Kidney epithelial cell (primary cell): Measurements from ENCODE around the gene CCNF. TPM values are rescaled to one million over a fixed set of nuclear protein-coding genes. Genes with fewer than 3 reads are reported as not detected.

Experiments used
- DNase-seq: peaks from one replicate; pipeline ENCODE4 v3.0.0-alpha.2; 2010; ENCODE audit warnings: low read depth
- H3K27me3 ChIP-seq: 2 replicates; pipeline ENCODE4 v1.6.0; 2011; ENCODE audit warnings: low read length; ENCODE audit not compliant: control insufficient read depth, insufficient read depth
- H3K36me3 ChIP-seq: 2 replicates; pipeline ENCODE4 v1.5.1; 2011; ENCODE audit warnings: low read length; ENCODE audit not compliant: control insufficient read depth, insufficient read depth
- H3K4me3 ChIP-seq: 2 replicates; pipeline ENCODE4 v1.5.1; 2011; ENCODE audit warnings: low read depth, mild to moderate bottlenecking, control low read depth, low read length
- total RNA-seq: library from RNA; depleted of rRNA; stranded (reverse); fragments of >200 nt; gene quantifications from 2 replicates; pipeline ENCODE4 v1.2.3, GENCODE V29; 2015
- TF ChIP-seq, protein P1 (sequence below): IDR thresholded peaks from 2 replicates; pipeline ENCODE4 v1.5.1; 2011; ENCODE audit warnings: mild to moderate bottlenecking, moderate library complexity, low read length, control low read depth, inconsistent platforms; ENCODE audit not compliant: insufficient read depth, poor library complexity, severe bottlenecking

The CCNF gene
- total RNA-seq, 1 donor from 2014 or later, result 7.4 TPM

DNA sequence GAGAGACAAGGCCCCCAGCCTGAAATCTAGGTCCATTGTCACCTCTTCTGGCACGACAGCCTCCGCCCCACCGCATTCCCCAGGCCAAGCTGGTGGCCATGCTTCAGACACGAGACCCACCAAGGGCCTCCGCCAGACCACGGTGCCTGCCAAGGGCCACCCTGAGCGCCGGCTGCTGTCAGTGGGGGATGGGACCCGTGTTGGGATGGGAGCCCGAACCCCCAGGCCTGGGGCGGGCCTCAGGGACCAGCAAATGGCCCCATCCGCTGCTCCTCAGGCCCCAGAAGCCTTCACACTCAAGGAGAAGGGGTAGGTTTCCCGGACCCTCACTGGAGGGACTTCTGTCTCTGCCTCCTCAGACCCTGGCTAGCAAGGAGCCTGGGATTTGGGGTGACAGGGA, 31.7 kb downstream of the CCNF start:
- peaks cover 1% of the 10 kb centered on the region for H3K36me3 ChIP-seq
- no peak overlapping the region for H3K4me3 ChIP-seq
- H3K27me3 ChIP-seq, result no peaks in the 10 kb centered on the region
- no peak for DNase-seq
- TF ChIP-seq, protein P1, sequence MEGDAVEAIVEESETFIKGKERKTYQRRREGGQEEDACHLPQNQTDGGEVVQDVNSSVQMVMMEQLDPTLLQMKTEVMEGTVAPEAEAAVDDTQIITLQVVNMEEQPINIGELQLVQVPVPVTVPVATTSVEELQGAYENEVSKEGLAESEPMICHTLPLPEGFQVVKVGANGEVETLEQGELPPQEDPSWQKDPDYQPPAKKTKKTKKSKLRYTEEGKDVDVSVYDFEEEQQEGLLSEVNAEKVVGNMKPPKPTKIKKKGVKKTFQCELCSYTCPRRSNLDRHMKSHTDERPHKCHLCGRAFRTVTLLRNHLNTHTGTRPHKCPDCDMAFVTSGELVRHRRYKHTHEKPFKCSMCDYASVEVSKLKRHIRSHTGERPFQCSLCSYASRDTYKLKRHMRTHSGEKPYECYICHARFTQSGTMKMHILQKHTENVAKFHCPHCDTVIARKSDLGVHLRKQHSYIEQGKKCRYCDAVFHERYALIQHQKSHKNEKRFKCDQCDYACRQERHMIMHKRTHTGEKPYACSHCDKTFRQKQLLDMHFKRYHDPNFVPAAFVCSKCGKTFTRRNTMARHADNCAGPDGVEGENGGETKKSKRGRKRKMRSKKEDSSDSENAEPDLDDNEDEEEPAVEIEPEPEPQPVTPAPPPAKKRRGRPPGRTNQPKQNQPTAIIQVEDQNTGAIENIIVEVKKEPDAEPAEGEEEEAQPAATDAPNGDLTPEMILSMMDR, result no peak

DNA sequence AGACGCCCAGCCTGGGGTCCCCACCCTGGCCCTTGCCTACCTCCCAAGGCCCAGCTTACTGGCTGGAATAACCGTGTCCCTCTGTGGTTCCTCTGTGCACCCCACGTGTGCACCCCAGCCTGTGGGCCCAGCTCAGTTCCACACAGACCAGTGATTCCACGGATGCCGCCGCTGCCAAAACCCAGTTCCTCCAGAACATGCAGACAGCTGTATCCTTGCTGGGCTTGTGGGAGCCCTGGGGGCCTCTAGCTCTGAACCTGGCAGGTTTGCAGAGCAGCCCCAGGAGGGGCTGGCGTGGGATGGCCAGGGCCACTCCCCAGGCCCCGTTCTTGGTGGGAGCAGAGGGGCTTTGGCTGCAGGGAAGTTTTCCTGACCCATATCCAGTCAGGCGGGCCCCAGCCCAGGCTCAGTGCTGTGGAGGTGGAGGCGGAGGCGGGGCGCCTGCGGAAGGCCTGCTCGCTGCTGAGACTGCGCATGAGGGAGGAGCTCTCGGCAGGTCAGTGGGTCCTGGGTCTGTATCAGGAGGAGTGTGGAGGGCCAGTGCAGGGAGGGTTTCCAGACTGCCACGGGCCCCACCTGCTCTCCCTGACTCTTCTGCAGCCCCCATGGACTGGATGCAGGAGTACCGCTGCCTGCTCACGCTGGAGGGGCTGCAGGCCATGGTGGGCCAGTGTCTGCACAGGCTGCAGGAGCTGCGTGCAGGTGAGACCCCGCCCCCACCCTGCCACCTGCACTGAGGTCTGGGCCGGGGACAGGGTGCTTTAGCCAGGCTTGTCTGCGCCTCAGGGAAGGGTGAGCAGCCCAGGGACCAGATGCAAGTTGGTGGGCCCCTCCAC, 33.0 kb downstream of the CCNF start:
- Histone ChIP-seq H3K27me3 (no peaks in the 10 kb centered on the region), H3K36me3 (no peaks in the 10 kb centered on the region), H3K4me3 (no peak overlapping the region)
- TF ChIP-seq, protein P1, result no peak
- DNase-seq, result no peak

DNA sequence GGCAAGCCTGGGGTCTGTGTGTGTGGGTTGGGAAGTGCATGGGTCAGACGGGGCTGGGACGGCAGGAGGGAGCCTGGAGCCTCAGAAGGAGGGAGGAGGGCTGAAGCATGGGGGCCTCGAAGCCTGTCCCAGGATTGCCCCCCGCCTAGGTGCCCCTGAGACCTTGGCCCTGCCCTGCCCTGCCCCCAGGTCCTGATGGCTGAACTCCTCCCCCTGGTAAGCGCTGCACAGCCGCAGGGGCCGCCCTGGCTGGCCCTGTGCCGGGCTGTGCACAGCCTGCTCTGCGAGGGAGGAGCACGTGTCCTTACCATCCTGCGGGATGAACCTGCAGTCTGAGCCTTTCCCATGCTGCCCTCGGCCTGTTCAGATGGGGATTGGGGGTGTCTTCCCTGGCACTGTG, 35.1 kb downstream of the CCNF start:
- H3K4me3 ChIP-seq, result no peak overlapping the region
- no peak for DNase-seq
- H3K27me3 ChIP-seq, result no peaks in the 10 kb centered on the region
- no peaks in the 10 kb centered on the region for H3K36me3 ChIP-seq
- TF ChIP-seq, protein P1, result no peak

DNA sequence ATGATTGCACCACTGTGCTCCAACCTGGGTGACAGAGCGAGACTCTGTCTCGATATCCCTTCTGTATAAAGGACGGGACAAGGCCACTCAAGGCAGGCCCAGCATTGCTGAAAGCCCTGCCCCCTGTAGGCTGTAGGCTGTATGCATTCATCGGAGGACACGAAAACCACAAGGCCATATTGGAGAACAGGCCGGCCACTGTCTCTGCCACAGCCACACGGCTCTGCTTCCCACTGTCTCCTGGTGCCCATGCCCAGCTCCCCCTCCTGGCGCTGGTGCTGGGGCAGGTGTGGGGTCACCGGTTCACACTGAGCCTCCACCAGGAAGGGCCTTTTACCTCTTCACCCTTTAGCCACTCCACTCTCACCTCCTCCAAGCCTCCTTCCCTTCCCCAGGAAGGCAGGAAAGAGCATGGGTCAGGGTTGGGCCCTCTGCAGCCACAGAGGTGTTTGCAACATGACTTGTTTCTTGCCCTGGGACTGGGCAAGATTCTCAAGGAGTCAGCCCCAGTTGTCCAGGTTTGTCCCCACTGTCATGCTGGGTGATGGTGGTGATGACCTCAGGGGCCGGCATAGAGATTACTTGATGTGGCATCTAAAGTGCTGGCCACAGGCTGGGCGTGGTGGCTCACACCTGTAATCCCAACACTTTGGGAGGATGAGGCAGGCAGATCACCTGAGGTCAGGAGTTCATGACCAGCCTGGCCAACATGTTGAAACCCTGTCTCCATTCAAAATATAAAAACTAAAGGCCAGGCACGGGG, 36.6 kb downstream of the CCNF start:
- TF ChIP-seq, protein P1, result no peak
- no peaks in the 10 kb centered on the region for H3K36me3 ChIP-seq
- DNase-seq, result no peak
- no peak overlapping the region for H3K4me3 ChIP-seq
- peaks cover 7% of the 10 kb centered on the region for H3K27me3 ChIP-seq

DNA sequence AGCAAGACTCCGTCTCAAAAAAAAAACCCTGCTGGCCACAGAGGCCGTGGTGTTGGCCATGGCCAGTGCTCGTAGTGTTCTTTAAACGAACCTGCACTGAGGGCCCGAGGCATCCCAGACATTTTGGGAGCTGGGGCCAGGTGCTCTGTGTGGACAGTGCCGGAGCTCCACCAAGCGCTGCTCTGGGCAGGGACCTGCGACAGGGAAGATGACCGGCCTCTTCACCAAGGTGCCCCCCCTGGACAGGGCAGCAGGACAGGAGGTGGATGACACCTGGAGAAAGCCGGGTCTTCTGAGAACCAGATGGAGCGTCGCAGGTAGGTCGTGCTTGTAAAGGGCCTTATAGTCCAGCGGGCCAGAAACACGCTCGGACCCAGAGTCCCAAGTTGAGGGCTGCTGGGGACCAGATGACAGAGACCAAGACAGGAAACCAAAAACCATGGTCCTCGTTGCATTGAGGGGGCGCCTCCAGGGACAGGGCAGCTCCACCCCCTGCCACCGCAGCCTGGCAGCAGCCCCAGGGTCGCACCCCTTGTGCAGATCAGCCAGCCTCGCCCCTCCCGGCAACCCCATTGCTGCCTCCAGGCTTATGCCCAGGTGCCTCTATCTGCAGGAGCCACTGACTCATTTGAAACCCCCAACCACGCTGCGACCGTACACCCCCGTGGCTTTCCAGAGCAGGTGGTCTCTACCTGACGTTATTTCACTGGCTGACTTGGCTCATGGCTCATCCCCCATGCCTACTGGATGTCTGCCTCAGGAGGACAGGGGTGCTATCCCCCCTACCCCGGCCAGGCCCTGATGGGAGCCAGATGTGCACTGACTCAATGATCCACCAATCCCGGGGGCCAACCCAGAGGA, 37.6 kb downstream of the CCNF start:
- H3K4me3 ChIP-seq, result no peak overlapping the region
- no peak for DNase-seq
- H3K36me3 ChIP-seq, result no peaks in the 10 kb centered on the region

More for the DNA sequence above, 37.6 kb downstream of the CCNF start:
- TF ChIP-seq, protein P1, result no peak
- H3K27me3 ChIP-seq, result peaks cover 9% of the 10 kb centered on the region
